ENCODE results near the gene WDR37.

WDR37 gene

DNA sequence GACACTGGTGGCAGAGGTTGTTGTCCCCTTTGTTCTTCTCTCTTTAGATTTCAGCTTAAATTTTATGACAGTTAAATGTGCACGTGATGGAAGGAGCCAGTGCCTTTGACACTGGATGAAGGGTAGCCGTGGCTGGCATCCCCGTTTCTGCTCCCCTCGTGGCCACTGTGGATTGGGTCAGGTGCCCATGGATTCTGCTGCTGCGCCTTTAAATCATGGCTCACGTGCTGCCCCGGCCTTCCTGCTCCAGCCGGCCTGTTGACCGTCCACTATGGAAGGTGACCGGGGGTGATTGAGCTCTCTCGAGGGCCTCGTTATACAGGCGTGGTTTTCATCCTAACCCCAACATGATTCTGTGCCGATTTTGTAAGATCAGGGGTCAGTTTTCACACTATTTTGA, 34.5 kb downstream of the WDR37 start:
- Histone ChIP-seq H3K4me1 (ENCODE audit: control insufficient read depth, insufficient read depth, low read depth, low read length) (no peaks in the 10 kb centered on the region), H3K18ac (ENCODE audit: low read depth in 1 of 2, low read length in 2 of 2) (no peak overlapping the region), H3K27ac (ENCODE audit: low read length, poor library complexity, severe bottlenecking) (no peak overlapping the region), H2BK15ac (ENCODE audit: low read depth, poor library complexity, severe bottlenecking) (no peak overlapping the region), H3K4me3 (ENCODE audit: insufficient read depth in 1 of 2, low read depth in 1 of 2, low read length in 2 of 2) (no peak overlapping the region), H2AK5ac (ENCODE audit: low read length, severe bottlenecking) (no peak overlapping the region), H3K9ac (ENCODE audit: low read length) (no peak overlapping the region), H3K36me3 (ENCODE audit: control insufficient read depth in 1 of 2, insufficient read depth in 2 of 2, low read depth in 1 of 2, low read length in 2 of 2) (peaks cover 63 to 93% of the 10 kb centered on the region in 2 experiments), H3K4me2 (ENCODE audit: low read length, poor library complexity, severe bottlenecking) (no peak overlapping the region), H3K79me1 (replicated peaks; ENCODE audit: low read length, poor library complexity, severe bottlenecking) (peaks cover 40% of the 10 kb centered on the region), H2BK12ac (ENCODE audit: low read length in 2 of 2) (no peak overlapping the region), H3K27me3 (ENCODE audit: control insufficient read depth in 1 of 2, insufficient read depth in 1 of 2, low read length in 2 of 2) (no peaks in the 10 kb centered on the region), H3K9me3 (ENCODE audit: control insufficient read depth, low read length) (no peaks in the 10 kb centered on the region), H3K23ac (ENCODE audit: low read length in 2 of 2) (no peak overlapping the region), H3K14ac (ENCODE audit: low read length in 2 of 2) (no peak overlapping the region), H4K8ac (ENCODE audit: low read length) (no peak overlapping the region), H4K91ac (ENCODE audit: low read length) (no peak overlapping the region), H3K4ac (ENCODE audit: low read depth in 1 of 2, low read length in 2 of 2) (no peak overlapping the region), H2AFZ (ENCODE audit: low read depth, low read length) (no peak overlapping the region), H2BK120ac (ENCODE audit: low read depth, low read length) (no peak overlapping the region), H2BK5ac (ENCODE audit: low read depth, low read length, poor library complexity, severe bottlenecking) (no peak overlapping the region)
- WGBS: 95% methylated on average over 14 of the region's 14 CpGs
- DNase-seq: no peak

DNA sequence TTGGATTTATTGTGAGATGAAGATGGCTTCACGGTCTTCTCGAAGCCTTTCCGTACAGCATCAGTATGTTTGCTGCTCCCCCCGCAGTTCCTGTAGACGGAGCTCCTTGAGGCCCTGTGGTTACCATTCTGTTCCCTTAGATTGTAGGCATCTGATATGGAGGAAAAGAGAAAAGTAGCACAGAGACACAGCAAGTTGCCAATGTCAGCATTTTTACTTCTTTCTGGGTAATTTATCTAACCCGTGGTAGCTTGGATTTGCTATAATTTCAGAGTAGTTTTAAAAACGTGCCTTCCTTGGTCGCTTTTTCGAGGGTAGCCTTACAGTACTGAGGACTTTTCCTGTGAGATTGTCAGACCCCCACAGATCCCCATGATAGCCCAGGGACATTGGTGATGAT, 37.5 kb downstream of the WDR37 start:
- H2AFZ ChIP-seq (ENCODE audit: low read depth, low read length): no peak overlapping the region
- no peaks in the 10 kb centered on the region for H3K4me1 ChIP-seq (ENCODE audit: control insufficient read depth, insufficient read depth, low read depth, low read length)
- H2BK15ac ChIP-seq (ENCODE audit: low read depth, poor library complexity, severe bottlenecking): no peak overlapping the region
- H3K9ac ChIP-seq (ENCODE audit: low read length): no peak overlapping the region
- no peak overlapping the region for H2BK12ac ChIP-seq (ENCODE audit: low read length in 2 of 2)
- H4K91ac ChIP-seq (ENCODE audit: low read length): no peak overlapping the region
- no peak overlapping the region for H3K14ac ChIP-seq (ENCODE audit: low read length in 2 of 2)
- H3K4ac ChIP-seq (ENCODE audit: low read depth in 1 of 2, low read length in 2 of 2): no peak overlapping the region
- DNase-seq: no peak
- H3K23ac ChIP-seq (ENCODE audit: low read length in 2 of 2): no peak overlapping the region
- H3K4me2 ChIP-seq (ENCODE audit: low read length, poor library complexity, severe bottlenecking): no peak overlapping the region
- peaks cover 52% of the 10 kb centered on the region for H3K79me1 ChIP-seq (replicated peaks; ENCODE audit: low read length, poor library complexity, severe bottlenecking)
- peaks cover 70 to 90% of the 10 kb centered on the region in 2 experiments for H3K36me3 ChIP-seq (ENCODE audit: control insufficient read depth in 1 of 2, insufficient read depth in 2 of 2, low read depth in 1 of 2, low read length in 2 of 2)
- H3K27ac ChIP-seq (ENCODE audit: low read length, poor library complexity, severe bottlenecking): no peak overlapping the region
- H2BK5ac ChIP-seq (ENCODE audit: low read depth, low read length, poor library complexity, severe bottlenecking): no peak overlapping the region
- no peak overlapping the region for H2BK120ac ChIP-seq (ENCODE audit: low read depth, low read length)
- H3K4me3 ChIP-seq (ENCODE audit: insufficient read depth in 1 of 2, low read depth in 1 of 2, low read length in 2 of 2): no peak overlapping the region
- H4K8ac ChIP-seq (ENCODE audit: low read length): no peak overlapping the region
- WGBS: 95% methylated on average over 9 of the region's 9 CpGs
- H3K9me3 ChIP-seq (ENCODE audit: control insufficient read depth, low read length): no peaks in the 10 kb centered on the region
- H3K27me3 ChIP-seq (ENCODE audit: control insufficient read depth in 1 of 2, insufficient read depth in 1 of 2, low read length in 2 of 2): no peaks in the 10 kb centered on the region
- H2AK5ac ChIP-seq (ENCODE audit: low read length, severe bottlenecking): no peak overlapping the region
- H3K18ac ChIP-seq (ENCODE audit: low read depth in 1 of 2, low read length in 2 of 2): no peak overlapping the region

DNA sequence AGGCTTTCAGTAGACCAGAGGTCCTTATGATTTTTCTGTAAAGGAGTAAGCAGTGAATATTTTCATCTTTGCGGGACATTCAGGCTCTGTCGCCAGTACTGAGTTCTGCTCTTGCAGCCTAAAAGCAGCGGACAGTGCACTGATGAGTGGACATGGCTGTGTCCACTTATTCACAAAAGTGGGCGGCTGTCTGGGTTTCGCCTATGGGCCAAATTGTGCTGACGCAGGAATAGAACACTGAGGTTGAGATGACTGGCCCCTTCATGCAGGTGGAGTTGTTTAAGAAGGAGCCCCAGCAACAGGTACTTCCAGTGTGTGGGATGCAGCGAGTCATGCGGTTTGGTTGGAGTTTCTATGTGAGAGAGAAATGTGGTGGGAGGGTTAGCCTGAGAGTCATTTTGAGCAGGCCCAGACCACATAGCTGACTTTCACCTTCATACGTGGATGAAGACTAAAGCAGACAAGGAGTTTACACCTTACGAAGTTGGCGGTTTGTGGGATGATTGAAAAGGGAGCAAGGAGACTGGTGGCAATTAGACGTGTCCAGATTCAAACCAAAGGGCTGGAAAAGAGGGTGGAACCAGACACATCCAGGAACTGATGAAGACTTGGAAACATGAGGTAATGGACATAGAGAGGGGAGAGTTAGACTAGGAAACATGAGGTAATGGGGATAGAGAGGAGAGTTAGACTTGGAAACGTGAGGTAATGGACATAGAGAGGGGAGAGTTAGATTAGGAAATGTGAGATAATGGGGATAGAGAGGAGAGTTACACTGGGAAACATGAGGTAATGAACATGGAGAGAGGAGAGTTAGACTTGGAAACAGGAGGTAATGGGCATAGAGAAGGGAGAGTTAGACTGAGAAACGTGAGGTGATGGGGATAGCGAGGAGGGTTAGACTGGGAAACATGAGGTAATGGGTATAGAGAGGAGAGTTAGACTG, 38.2 kb downstream of the WDR37 start:
- H3K14ac ChIP-seq (ENCODE audit: low read length in 2 of 2): no peak overlapping the region
- no peak overlapping the region for H3K27ac ChIP-seq (ENCODE audit: low read length, poor library complexity, severe bottlenecking)
- WGBS: 97% methylated on average over 15 of the region's 15 CpGs
- H3K9ac ChIP-seq (ENCODE audit: low read length): no peak overlapping the region
- no peak for DNase-seq
- no peak overlapping the region for H3K23ac ChIP-seq (ENCODE audit: low read length in 2 of 2)
- peaks cover 47% of the 10 kb centered on the region for H3K79me1 ChIP-seq (replicated peaks; ENCODE audit: low read length, poor library complexity, severe bottlenecking)
- no peaks in the 10 kb centered on the region for H3K4me1 ChIP-seq (ENCODE audit: control insufficient read depth, insufficient read depth, low read depth, low read length)
- H3K36me3 ChIP-seq (ENCODE audit: control insufficient read depth in 1 of 2, insufficient read depth in 2 of 2, low read depth in 1 of 2, low read length in 2 of 2): peaks cover 63 to 90% of the 10 kb centered on the region in 2 experiments
- no peaks in the 10 kb centered on the region for H3K9me3 ChIP-seq (ENCODE audit: control insufficient read depth, low read length)
- H4K91ac ChIP-seq (ENCODE audit: low read length): no peak overlapping the region
- no peak overlapping the region for H2AFZ ChIP-seq (ENCODE audit: low read depth, low read length)
- no peaks in the 10 kb centered on the region for H3K27me3 ChIP-seq (ENCODE audit: control insufficient read depth in 1 of 2, insufficient read depth in 1 of 2, low read length in 2 of 2)
- no peak overlapping the region for H2BK15ac ChIP-seq (ENCODE audit: low read depth, poor library complexity, severe bottlenecking)
- no peak overlapping the region for H3K4me2 ChIP-seq (ENCODE audit: low read length, poor library complexity, severe bottlenecking)
- no peak overlapping the region for H3K4me3 ChIP-seq (ENCODE audit: insufficient read depth in 1 of 2, low read depth in 1 of 2, low read length in 2 of 2)
- no peak overlapping the region for H2BK12ac ChIP-seq (ENCODE audit: low read length in 2 of 2)
- H4K8ac ChIP-seq (ENCODE audit: low read length): no peak overlapping the region
- H2BK120ac ChIP-seq (ENCODE audit: low read depth, low read length): no peak overlapping the region
- H2BK5ac ChIP-seq (ENCODE audit: low read depth, low read length, poor library complexity, severe bottlenecking): no peak overlapping the region
- no peak overlapping the region for H3K4ac ChIP-seq (ENCODE audit: low read depth in 1 of 2, low read length in 2 of 2)
- H3K18ac ChIP-seq (ENCODE audit: low read depth in 1 of 2, low read length in 2 of 2): no peak overlapping the region
- H2AK5ac ChIP-seq (ENCODE audit: low read length, severe bottlenecking): no peak overlapping the region

DNA sequence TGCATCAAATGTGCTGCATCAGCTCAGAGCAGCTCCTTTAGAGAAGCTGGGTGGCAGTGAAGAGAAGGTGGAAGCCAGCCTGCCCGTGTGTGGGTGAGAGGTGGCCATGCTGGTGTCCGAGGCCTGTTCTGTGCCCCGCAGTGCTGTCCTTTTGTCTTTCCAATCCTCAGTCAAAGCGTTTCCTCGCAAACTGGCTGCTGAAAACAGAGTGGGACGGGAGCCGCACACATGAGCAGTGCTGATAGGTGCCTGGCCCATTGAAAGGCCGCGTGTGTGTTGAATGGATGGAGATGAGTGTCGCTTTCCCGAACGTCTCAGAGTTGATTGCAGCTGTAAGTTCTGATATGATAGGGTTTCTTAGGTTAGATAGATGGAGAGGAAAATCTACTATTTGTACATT, 39.3 kb downstream of the WDR37 start:
- Histone ChIP-seq H3K4ac (ENCODE audit: low read depth in 1 of 2, low read length in 2 of 2) (no peak overlapping the region), H3K23ac (ENCODE audit: low read length in 2 of 2) (no peak overlapping the region), H3K18ac (ENCODE audit: low read depth in 1 of 2, low read length in 2 of 2) (no peak overlapping the region), H2AK5ac (ENCODE audit: low read length, severe bottlenecking) (no peak overlapping the region), H3K4me3 (ENCODE audit: insufficient read depth in 1 of 2, low read depth in 1 of 2, low read length in 2 of 2) (no peak overlapping the region), H3K14ac (ENCODE audit: low read length in 2 of 2) (no peak overlapping the region), H3K27me3 (ENCODE audit: control insufficient read depth in 1 of 2, insufficient read depth in 1 of 2, low read length in 2 of 2) (no peaks in the 10 kb centered on the region), H2BK15ac (ENCODE audit: low read depth, poor library complexity, severe bottlenecking) (no peak overlapping the region), H4K91ac (ENCODE audit: low read length) (no peak overlapping the region), H3K4me1 (ENCODE audit: control insufficient read depth, insufficient read depth, low read depth, low read length) (no peaks in the 10 kb centered on the region), H3K27ac (ENCODE audit: low read length, poor library complexity, severe bottlenecking) (no peak overlapping the region), H3K9me3 (ENCODE audit: control insufficient read depth, low read length) (no peaks in the 10 kb centered on the region), H2BK12ac (ENCODE audit: low read length in 2 of 2) (no peak overlapping the region), H2BK5ac (ENCODE audit: low read depth, low read length, poor library complexity, severe bottlenecking) (no peak overlapping the region), H3K36me3 (ENCODE audit: control insufficient read depth in 1 of 2, insufficient read depth in 2 of 2, low read depth in 1 of 2, low read length in 2 of 2) (peaks cover 56 to 84% of the 10 kb centered on the region in 2 experiments), H3K4me2 (ENCODE audit: low read length, poor library complexity, severe bottlenecking) (no peak overlapping the region), H4K8ac (ENCODE audit: low read length) (no peak overlapping the region), H3K79me1 (replicated peaks; ENCODE audit: low read length, poor library complexity, severe bottlenecking) (peaks cover 43% of the 10 kb centered on the region), H3K9ac (ENCODE audit: low read length) (no peak overlapping the region), H2AFZ (ENCODE audit: low read depth, low read length) (no peak overlapping the region), H2BK120ac (ENCODE audit: low read depth, low read length) (no peak overlapping the region)
- no peak for DNase-seq
- WGBS: 96% methylated on average over 12 of the region's 12 CpGs

Data from mesenchymal stem cell (in vitro differentiated cells and primary cell).